A673 (cell line): ENCODE data around the gene SCAMP5. TPM values are rescaled to one million over a fixed set of nuclear protein-coding genes. Genes with fewer than 3 reads are reported as not detected.
A peak's percentile ranks its signal among the peaks of the same experiment; 100 is the strongest.

Experiments used
- BruUV-seq: library from RNA; stranded (reverse); fragments of 400-500 nt; replicated peaks from 2 replicates; lab custom pipeline; 2021; lab: Mats Ljungman, UMichigan
- CTCF ChIA-PET: fragments of 300-600 bp; sonication (Branson Sonifier 250); formaldehyde crosslinking; loops from one replicate; lab custom pipeline; 2022; ENCODE audit warnings: antibody characterized with exemption; lab: Charles Lee
- POLR2A ChIA-PET: fragments of 300-600 bp; sonication (Branson Sonifier 250); formaldehyde crosslinking; loops from one replicate; lab custom pipeline; 2022; ENCODE audit warnings: antibody characterized with exemption; ENCODE audit not compliant: low non-redundant PET; lab: Charles Lee
- DNase-seq: peaks from one replicate; pipeline ENCODE4 v3.0.0-alpha.2; 2015; ENCODE audit warnings: low spot score
- H3K27ac ChIP-seq: fragments of 200-600 bp; sonication (generic); 2 replicates; pipeline ENCODE4 v1.5.1; 2016; ENCODE audit warnings: mixed run types, low read depth, mild to moderate bottlenecking, mixed read lengths, antibody characterized with exemption, low read length; ENCODE audit not compliant: poor library complexity, severe bottlenecking
- H3K27me3 ChIP-seq: fragments of 200-600 bp; sonication (generic); replicated peaks from 2 replicates; pipeline ENCODE4 v1.6.1; 2017; ENCODE audit warnings: mixed run types, low read depth, mild to moderate bottlenecking, mixed read lengths, antibody characterized with exemption, low read length; ENCODE audit not compliant: insufficient read depth, poor library complexity
- H3K36me3 ChIP-seq: fragments of 200-600 bp; sonication (generic); 2 replicates; pipeline ENCODE4 v1.6.1; 2016; ENCODE audit warnings: mixed run types, mild to moderate bottlenecking, mixed read lengths, antibody characterized with exemption, low read length; ENCODE audit not compliant: insufficient read depth, poor library complexity, severe bottlenecking
- H3K4me1 ChIP-seq: fragments of 200-600 bp; sonication (generic); 2 replicates; pipeline ENCODE4 v1.6.1; 2017; ENCODE audit warnings: mixed run types, mild to moderate bottlenecking, mixed read lengths, antibody characterized with exemption, low read length; ENCODE audit not compliant: insufficient read depth, poor library complexity, severe bottlenecking
- H3K4me3 ChIP-seq: fragments of 200-600 bp; sonication (generic); 2 replicates; pipeline ENCODE4 v1.5.1; 2016; ENCODE audit warnings: low read depth, mixed run types, mild to moderate bottlenecking, mixed read lengths, low read length; ENCODE audit not compliant: poor library complexity, severe bottlenecking
- H3K9me3 ChIP-seq: fragments of 200-600 bp; sonication (generic); 2 replicates; pipeline ENCODE4 v1.6.1; 2016; ENCODE audit warnings: mixed run types, low read depth, mild to moderate bottlenecking, mixed read lengths, antibody characterized with exemption, low read length; ENCODE audit not compliant: poor library complexity, severe bottlenecking
- EZH2 ChIP-seq: fragments of 200-600 bp; sonication (generic); IDR thresholded peaks from 2 replicates; pipeline ENCODE4 v1.6.1; 2017; ENCODE audit warnings: borderline replicate concordance, low read depth, mild to moderate bottlenecking, mixed read lengths, antibody characterized with exemption, low read length; ENCODE audit not compliant: poor library complexity, severe bottlenecking
- intact Hi-C: fragments of 100-400 bp; cut with micrococcal nuclease; formaldehyde crosslinking; loops from one replicate; pipeline ENCODE4 v1.10.0; 2022; ENCODE audit not compliant: unreplicated experiment
- total RNA-seq: library from RNA; stranded (reverse); gene quantifications from 2 replicates; pipeline ENCODE4 v1.2.3, GENCODE V29; 2021
- TF ChIP-seq, protein P1 (sequence below): fragments of 300-800, 200-600 bp; sonication (generic); conservative IDR thresholded peaks from 2 replicates; pipeline ENCODE4 v1.5.1; 2017; ENCODE audit warnings: low read depth, mild to moderate bottlenecking, antibody characterized with exemption, low read length, moderate library complexity, mixed read lengths

SCAMP5 gene
- total RNA-seq, 1 experiment from 2014 or later, result 3.8 TPM

DNA sequence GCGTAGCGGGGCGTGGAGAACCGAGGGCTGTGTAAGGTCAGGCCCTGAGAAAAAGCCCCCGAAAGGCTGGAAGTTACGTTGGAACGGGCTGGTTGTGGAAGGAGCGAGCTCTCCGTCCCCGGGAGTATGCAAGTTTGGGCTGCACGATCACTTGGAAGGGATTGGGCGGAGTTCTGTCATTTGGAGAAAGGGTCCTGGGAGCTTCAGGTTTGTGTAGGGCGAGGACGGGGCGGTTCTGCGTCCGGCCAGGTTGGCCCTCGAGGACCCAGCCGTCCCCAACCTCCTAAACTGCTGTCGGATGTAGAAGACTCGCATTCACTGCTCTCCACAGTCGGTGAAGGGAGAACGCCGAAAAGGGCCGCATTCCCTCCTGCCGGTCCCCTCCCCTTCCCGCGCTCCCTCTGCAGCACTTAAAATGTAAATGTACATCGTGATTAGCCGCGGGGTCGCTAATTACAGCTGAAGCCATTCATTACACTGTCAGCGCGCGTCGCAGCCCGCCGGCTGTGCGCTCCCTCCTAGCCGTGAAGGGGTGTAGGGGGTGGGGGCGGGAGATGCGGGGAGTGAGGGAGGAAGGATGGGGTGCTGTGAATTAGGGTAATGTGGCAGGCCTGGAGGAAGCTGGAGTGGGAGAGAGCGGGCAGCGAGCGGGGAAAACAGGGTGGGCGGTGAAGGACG lies 36.3 kb upstream of the SCAMP5 start:
- Histone ChIP-seq H3K27ac (no peak overlapping the region), H3K4me1 (peaks cover 59% of the 10 kb centered on the region), H3K4me3 (peak overlapping the region; percentile 66), H3K36me3 (no peaks in the 10 kb centered on the region), H3K27me3 (no peaks in the 10 kb centered on the region), H3K9me3 (no peaks in the 10 kb centered on the region)
- TF ChIP-seq EZH2, result no peak
- TF ChIP-seq, protein P1, sequence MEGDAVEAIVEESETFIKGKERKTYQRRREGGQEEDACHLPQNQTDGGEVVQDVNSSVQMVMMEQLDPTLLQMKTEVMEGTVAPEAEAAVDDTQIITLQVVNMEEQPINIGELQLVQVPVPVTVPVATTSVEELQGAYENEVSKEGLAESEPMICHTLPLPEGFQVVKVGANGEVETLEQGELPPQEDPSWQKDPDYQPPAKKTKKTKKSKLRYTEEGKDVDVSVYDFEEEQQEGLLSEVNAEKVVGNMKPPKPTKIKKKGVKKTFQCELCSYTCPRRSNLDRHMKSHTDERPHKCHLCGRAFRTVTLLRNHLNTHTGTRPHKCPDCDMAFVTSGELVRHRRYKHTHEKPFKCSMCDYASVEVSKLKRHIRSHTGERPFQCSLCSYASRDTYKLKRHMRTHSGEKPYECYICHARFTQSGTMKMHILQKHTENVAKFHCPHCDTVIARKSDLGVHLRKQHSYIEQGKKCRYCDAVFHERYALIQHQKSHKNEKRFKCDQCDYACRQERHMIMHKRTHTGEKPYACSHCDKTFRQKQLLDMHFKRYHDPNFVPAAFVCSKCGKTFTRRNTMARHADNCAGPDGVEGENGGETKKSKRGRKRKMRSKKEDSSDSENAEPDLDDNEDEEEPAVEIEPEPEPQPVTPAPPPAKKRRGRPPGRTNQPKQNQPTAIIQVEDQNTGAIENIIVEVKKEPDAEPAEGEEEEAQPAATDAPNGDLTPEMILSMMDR, result no peak
- intact Hi-C loops, result no loop called here
- BruUV-seq, result no TSS peak
- peak; percentile 52 for DNase-seq
- ChIA-PET CTCF (no interaction called here), POLR2A (interaction anchor here (0.5 kb wide), 1 partner anchor 37 kb away, joined by 10 read pairs; no protein-coding TSS in a partner anchor)

DNA sequence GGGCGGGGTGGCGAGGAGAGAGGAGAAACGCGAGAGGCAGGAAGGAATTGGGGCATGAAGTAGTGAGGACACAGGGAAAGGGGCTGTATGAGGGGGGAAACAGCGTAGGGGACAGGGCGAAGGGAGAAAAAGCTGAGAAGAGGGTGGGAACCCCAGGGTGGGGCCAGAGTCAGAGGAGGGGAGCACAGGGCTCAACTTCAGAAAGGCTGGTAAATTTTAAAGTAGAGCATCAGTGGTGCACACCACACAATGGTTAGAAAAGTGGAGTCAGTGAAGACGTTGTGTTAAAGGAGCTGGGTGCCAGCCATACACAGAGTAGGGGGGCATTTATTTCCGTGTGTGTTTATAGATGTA lies 35.8 kb upstream of the SCAMP5 start:
- Histone ChIP-seq H3K4me3 (peak overlapping the region; percentile 66), H3K27ac (no peak overlapping the region), H3K4me1 (peaks cover 59% of the 10 kb centered on the region), H3K27me3 (no peaks in the 10 kb centered on the region), H3K9me3 (no peaks in the 10 kb centered on the region), H3K36me3 (no peaks in the 10 kb centered on the region)
- TF ChIP-seq EZH2, result no peak
- TF ChIP-seq, protein P1, result no peak
- ChIA-PET CTCF (no interaction called here), POLR2A (interaction anchor here (0.5 kb wide), 1 partner anchor 36 kb away, joined by 10 read pairs; no protein-coding TSS in a partner anchor)
- intact Hi-C loops, result no loop called here
- no peak for DNase-seq
- BruUV-seq, result no TSS peak

DNA sequence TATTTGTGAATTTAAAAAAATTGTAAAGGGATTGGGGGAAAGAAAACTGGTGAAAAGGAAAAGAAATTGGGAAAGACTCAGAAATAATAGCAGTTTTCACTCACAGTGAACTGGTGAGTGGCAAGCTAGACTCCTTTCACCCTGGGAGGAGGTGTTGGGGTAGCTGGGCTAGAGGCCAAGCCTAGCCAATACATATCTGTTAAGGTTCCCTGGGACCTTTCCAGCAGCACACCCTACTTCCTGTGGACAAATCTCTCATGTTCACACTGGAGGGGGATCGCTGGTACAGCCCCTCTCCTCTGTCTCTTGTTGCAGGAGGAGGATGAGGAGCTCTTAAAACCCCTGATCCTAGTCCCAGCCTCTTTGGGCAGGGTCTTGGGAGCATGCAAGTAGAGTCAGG lies 35.1 kb upstream of the SCAMP5 start:
- CTCF ChIA-PET, result no interaction called here
- intact Hi-C loops, result no loop called here
- Histone ChIP-seq H3K4me3 (no peak overlapping the region), H3K27me3 (no peaks in the 10 kb centered on the region), H3K36me3 (no peaks in the 10 kb centered on the region), H3K27ac (no peak overlapping the region), H3K9me3 (no peaks in the 10 kb centered on the region), H3K4me1 (peaks cover 60% of the 10 kb centered on the region)
- POLR2A ChIA-PET, result no interaction called here
- DNase-seq, result no peak
- TF ChIP-seq EZH2, result no peak
- TF ChIP-seq, protein P1, result no peak
- no TSS peak for BruUV-seq
